DMS53 treated with DMSO at 0.1 percent for 48 hours (cell line): ENCODE measurements around the gene CNOT6.
"Not testable (repeated sequence)": the region's sequence is repeated elsewhere in the genome, so short reads cannot be mapped to it uniquely, and the experiment has no call there.

Experiments
- DNase-seq: peaks from one replicate; lab custom pipeline; 2025; ENCODE audit not compliant: unreplicated experiment; lab: John Stamatoyannopoulos, UW

Gene CNOT6

GRCh38 chr5:180470966-180471582, 23.1 kb upstream of the CNOT6 start:
- DNase-seq, result no peak

- DNase-seq, result no peak
Measured at GRCh38 chr5:180471866-180472265, 22.3 kb upstream of the CNOT6 start.

GRCh38 chr5:180472269-180472668, 21.9 kb upstream of the CNOT6 start:
- no peak for DNase-seq

GRCh38 chr5:180473386-180473785, 20.8 kb upstream of the CNOT6 start:
- not testable (repeated sequence) for DNase-seq

GRCh38 chr5:180474569-180474968, 19.6 kb upstream of the CNOT6 start:
- no peak for DNase-seq

- not testable (repeated sequence) for DNase-seq
Measured at GRCh38 chr5:180475969-180476524, 18.1 kb upstream of the CNOT6 start.

GRCh38 chr5:180484813-180485212, 9.4 kb upstream of the CNOT6 start:
- no peak for DNase-seq

GRCh38 chr5:180486636-180487149, 7.5 kb upstream of the CNOT6 start:
- no peak for DNase-seq

- no peak for DNase-seq
Measured at GRCh38 chr5:180487556-180487955, 6.6 kb upstream of the CNOT6 start.

- DNase-seq, result no peak
Measured at GRCh38 chr5:180491496-180491895, 2.7 kb upstream of the CNOT6 start.

GRCh38 chr5:180492226-180492903, 1.8 kb upstream of the CNOT6 start:
- DNase-seq, result no peak

GRCh38 chr5:180494510-180495181, 467 bp downstream of the CNOT6 start:
- DNase-seq, result no peak

GRCh38 chr5:180495292-180495691, 1.1 kb downstream of the CNOT6 start:
- no peak for DNase-seq

- DNase-seq, result no peak
Measured at GRCh38 chr5:180495991-180496741, 2.0 kb downstream of the CNOT6 start.

- DNase-seq, result not testable (repeated sequence)
Measured at GRCh38 chr5:180496806-180497205, 2.6 kb downstream of the CNOT6 start.

- not testable (repeated sequence) for DNase-seq
Measured at GRCh38 chr5:180497865-180498264, 3.7 kb downstream of the CNOT6 start.

- no peak for DNase-seq
Measured at GRCh38 chr5:180498378-180498777, 4.2 kb downstream of the CNOT6 start.

- no peak for DNase-seq
Measured at GRCh38 chr5:180499684-180500083, 5.5 kb downstream of the CNOT6 start.

- DNase-seq, result not testable (repeated sequence)
Measured at GRCh38 chr5:180500300-180500699, 6.1 kb downstream of the CNOT6 start.

- no peak for DNase-seq
Measured at GRCh38 chr5:180507661-180508060, 13.5 kb downstream of the CNOT6 start.

- DNase-seq, result no peak
Measured at GRCh38 chr5:180515294-180515693, 21.1 kb downstream of the CNOT6 start.
